ENCODE results near the gene EDAR.

EDAR gene

DNA sequence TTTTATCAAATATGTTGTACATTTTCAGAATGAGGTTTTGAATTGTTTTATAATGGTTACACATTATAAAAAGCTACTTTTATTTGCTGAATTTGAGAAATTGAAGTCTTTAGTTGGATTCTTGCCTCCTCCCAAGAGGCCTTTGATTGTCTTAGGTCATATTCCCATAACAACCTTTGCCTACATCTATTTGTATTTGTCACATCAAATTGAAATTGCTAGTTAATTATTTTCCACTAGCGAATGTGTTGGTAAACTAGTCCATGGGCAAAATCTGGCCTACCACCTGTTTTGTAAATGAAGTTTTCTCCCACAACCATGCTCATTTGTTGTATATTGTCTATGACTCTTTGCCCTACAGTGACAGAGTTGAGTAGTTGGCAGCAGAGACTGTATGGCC, 142.0 kb downstream of the EDAR start:
- DNase-seq = no peak

DNA sequence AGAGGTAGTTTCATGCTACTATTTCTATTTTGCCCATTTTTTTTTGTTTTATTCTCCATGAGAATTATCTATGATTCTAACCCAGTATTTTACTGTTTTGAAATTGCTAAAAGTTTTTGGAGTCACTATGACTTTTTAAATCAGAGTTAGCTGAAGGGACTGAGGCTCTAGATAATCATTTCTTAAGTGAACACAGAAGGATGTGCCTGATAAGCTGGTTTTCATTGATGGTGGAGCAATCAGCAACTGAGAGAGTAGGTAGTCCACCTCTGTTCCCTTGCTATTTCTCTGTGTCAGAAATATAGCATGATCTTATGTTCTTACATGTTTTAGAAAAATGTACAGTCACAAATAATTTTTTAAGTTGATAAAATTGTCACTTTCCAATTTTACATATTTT, 143.1 kb downstream of the EDAR start:
- no peak for DNase-seq

Data from NCI-H69 (cell line).